Stimulated activated CD8-positive, alpha-beta memory T cell treated with anti-CD3 and anti-CD28 coated beads, Interleukin-15, amount 100 ng/mL, for 1 hour (primary cell): ENCODE results near the gene PRPF38A.
A peak's percentile ranks its signal among the peaks of the same experiment; 100 is the strongest.
"Not testable (repeated sequence)": the region's sequence is repeated elsewhere in the genome, so short reads cannot be mapped to it uniquely, and the experiment has no call there.

ENCODE experiments used
- DNase-seq: peaks from one replicate; pipeline ENCODE4 v3.0.0-alpha.2; 2020; ENCODE audit warnings: low read depth

The PRPF38A gene

GRCh38 chr1:52404116-52404974 lies at the start of gene PRPF38A, which contains the start of gene ORC1:
TSS of gene PRPF38A (plus strand) at chr1:52404602. CDS start at chr1:52404750, 148 bp downstream.
TSS of gene ORC1 (minus strand) at chr1:52404423. CDS start at chr1:52402223, 2,200 bp downstream.
- peak; percentile 97 for DNase-seq

GRCh38 chr1:52355436-52355835 lies 49.0 kb upstream of the PRPF38A start:
- no peak for DNase-seq

GRCh38 chr1:52355847-52356505 lies 48.4 kb upstream of the PRPF38A start:
- DNase-seq = no peak

- DNase-seq = no peak
Observed at GRCh38 chr1:52356818-52357355, 47.5 kb upstream of the PRPF38A start.

- DNase-seq = no peak
Observed at GRCh38 chr1:52357397-52357796, 47.0 kb upstream of the PRPF38A start.

- DNase-seq = no peak
Observed at GRCh38 chr1:52358851-52359497, 45.4 kb upstream of the PRPF38A start.

GRCh38 chr1:52359676-52360594 lies 44.5 kb upstream of the PRPF38A start:
- no peak for DNase-seq

GRCh38 chr1:52360595-52360968 lies 43.8 kb upstream of the PRPF38A start:
- no peak for DNase-seq

GRCh38 chr1:52364235-52364839 lies 40.1 kb upstream of the PRPF38A start:
- DNase-seq = no peak

GRCh38 chr1:52365071-52365745 lies 39.2 kb upstream of the PRPF38A start:
- no peak for DNase-seq

GRCh38 chr1:52365746-52366516 lies 38.5 kb upstream of the PRPF38A start, which contains the start of gene CC2D1B:
TSS of gene CC2D1B (minus strand) at chr1:52366205. CDS start at chr1:52364620, 1,585 bp downstream.
- peak; percentile 96 for DNase-seq

GRCh38 chr1:52366517-52366827 lies 37.9 kb upstream of the PRPF38A start:
- no peak for DNase-seq

GRCh38 chr1:52367272-52367671 lies 37.1 kb upstream of the PRPF38A start:
- no peak for DNase-seq

- DNase-seq = no peak
Observed at GRCh38 chr1:52368383-52369172, 35.8 kb upstream of the PRPF38A start.

- not testable (repeated sequence) for DNase-seq
Observed at GRCh38 chr1:52369851-52370250, 34.6 kb upstream of the PRPF38A start.

- no peak for DNase-seq
Observed at GRCh38 chr1:52385376-52385775, 19.0 kb upstream of the PRPF38A start.

- DNase-seq = no peak
Observed at GRCh38 chr1:52386458-52386857, 17.9 kb upstream of the PRPF38A start.

GRCh38 chr1:52393174-52393573 lies 11.2 kb upstream of the PRPF38A start:
- DNase-seq = no peak

- DNase-seq = no peak
Observed at GRCh38 chr1:52399629-52400028, 4.8 kb upstream of the PRPF38A start.
